IPS DF 6.9 (cell line): ENCODE data around the gene SMG6.
A peak's percentile ranks its signal among the peaks of the same experiment; 100 is the strongest.

Experiments used
- DNase-seq: peaks from one replicate; pipeline ENCODE4 v3.0.0-alpha.2; 2013; ENCODE audit warnings: low read depth, low spot score
- H3K27ac ChIP-seq: one replicate; pipeline ENCODE4 v1.5.1; 2013; ENCODE audit warnings: low read length, control low read depth
- H3K27me3 ChIP-seq: 2 replicates; pipeline ENCODE4 v1.6.1; 2013; ENCODE audit warnings: mild to moderate bottlenecking, low read length; ENCODE audit not compliant: control insufficient read depth, insufficient read depth
- H3K36me3 ChIP-seq: 2 replicates; pipeline ENCODE4 v1.6.1; 2013; ENCODE audit warnings: low read length; ENCODE audit not compliant: control insufficient read depth, insufficient read depth
- H3K4me1 ChIP-seq: 2 replicates; pipeline ENCODE4 v1.6.1; 2013; ENCODE audit warnings: low read length; ENCODE audit not compliant: control insufficient read depth, insufficient read depth
- H3K4me3 ChIP-seq: 2 replicates; pipeline ENCODE4 v1.5.1; 2013; ENCODE audit warnings: mild to moderate bottlenecking, low read length
- H3K9me3 ChIP-seq: 2 replicates; pipeline ENCODE4 v1.6.1; 2013; ENCODE audit warnings: low read length, inconsistent platforms; ENCODE audit not compliant: control insufficient read depth, insufficient read depth
- WGBS: extraction: QIAGEN DNeasy Blood & Tissue Kit; methylation state at CpG from one replicate; pipeline ENCODE4 v1.1.7; 2013; ENCODE audit warnings: mixed read lengths, missing lambda C conversion rate; ENCODE audit not compliant: insufficient read length, insufficient coverage; 5-methylcytosine and 5-hydroxymethylcytosine counted together

Gene SMG6

GRCh38 chr17:2090804-2091534 lies 212.6 kb downstream of the SMG6 start:
- no peak overlapping the region for H3K27ac ChIP-seq
- no peak overlapping the region for H3K4me3 ChIP-seq
- peak; percentile 50 for DNase-seq
- no peaks in the 10 kb centered on the region for H3K36me3 ChIP-seq
- no peaks in the 10 kb centered on the region for H3K27me3 ChIP-seq
- WGBS, result no CpG with 5 or more reads among the region's 2 CpGs
- H3K4me1 ChIP-seq, result 0 out of 2 replicates have a peak, but pooled peaks cover 2% of the 10 kb centered on the region
- no peaks in the 10 kb centered on the region for H3K9me3 ChIP-seq

- no peaks in the 10 kb centered on the region for H3K27me3 ChIP-seq
- no peak overlapping the region for H3K27ac ChIP-seq
- 0 out of 2 replicates have a peak, but pooled peaks cover 2% of the 10 kb centered on the region for H3K4me1 ChIP-seq
- H3K36me3 ChIP-seq, result no peaks in the 10 kb centered on the region
- WGBS, result no CpG with 5 or more reads among the region's 9 CpGs
- no peak overlapping the region for H3K4me3 ChIP-seq
- H3K9me3 ChIP-seq, result no peaks in the 10 kb centered on the region
- no peak for DNase-seq
These were observed 213.4 kb downstream of the SMG6 start for GRCh38 chr17:2090210-2090641.

DNA sequence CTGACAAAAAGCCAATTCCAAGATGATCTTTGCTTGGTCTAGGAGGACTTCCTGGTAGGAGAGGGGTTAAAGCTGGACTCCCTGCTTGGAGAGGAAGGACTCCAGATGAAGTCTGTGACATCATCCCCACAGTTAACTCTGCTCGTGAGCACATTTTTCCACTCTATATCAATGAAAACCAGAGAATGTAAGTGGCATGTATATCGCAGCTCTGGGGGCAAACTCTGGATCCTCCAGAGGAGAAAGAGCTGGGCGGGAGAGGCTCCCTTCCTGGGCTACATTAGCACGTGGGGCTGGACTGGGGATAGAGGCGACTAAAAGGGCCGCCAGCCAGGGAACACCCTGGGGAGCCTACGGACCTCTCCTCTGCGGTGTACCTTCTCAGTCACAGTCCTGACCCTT lies 214.6 kb downstream of the SMG6 start:
- no peak for DNase-seq
- no peaks in the 10 kb centered on the region for H3K27me3 ChIP-seq
- H3K36me3 ChIP-seq, result no peaks in the 10 kb centered on the region
- no peaks in the 10 kb centered on the region for H3K9me3 ChIP-seq
- H3K27ac ChIP-seq, result no peak overlapping the region
- no peak overlapping the region for H3K4me3 ChIP-seq
- 0 out of 2 replicates have a peak, but pooled peaks cover 2% of the 10 kb centered on the region for H3K4me1 ChIP-seq
- no CpG with 5 or more reads among the region's 8 CpGs for WGBS

DNA sequence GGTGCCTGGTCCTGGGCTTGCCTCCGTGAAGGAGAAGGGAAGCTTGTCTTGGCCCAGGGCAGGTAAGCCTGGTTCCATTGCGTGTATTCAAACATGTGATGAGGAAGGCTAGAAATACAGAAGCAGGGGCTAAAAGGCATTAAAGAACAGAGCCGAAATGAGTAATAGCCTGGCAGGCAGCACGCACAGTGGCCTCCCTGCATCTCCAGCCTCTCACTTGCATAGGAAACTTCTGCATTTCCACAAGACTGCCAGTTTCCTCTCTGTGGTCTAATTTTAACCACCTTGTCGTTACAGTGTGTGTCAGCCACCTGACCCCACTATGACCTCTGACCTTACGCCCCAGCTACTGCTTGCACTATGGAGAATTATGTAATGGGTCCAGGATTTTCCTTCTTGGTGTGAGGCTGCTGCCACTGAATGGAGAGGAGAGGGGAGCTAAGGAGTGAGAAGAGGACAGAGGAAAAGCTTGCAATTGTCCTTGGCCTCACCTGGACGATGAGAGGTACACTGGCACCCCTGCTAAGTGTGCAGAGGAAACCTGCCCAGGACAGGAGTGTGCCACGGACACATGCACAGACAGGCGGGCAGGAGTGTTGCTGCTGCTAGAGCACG lies 215.9 kb downstream of the SMG6 start:
- H3K27ac ChIP-seq, result no peak overlapping the region
- H3K27me3 ChIP-seq, result no peaks in the 10 kb centered on the region
- H3K4me1 ChIP-seq, result 0 out of 2 replicates have a peak, but pooled peaks cover 2% of the 10 kb centered on the region
- no CpG with 5 or more reads among the region's 10 CpGs for WGBS
- DNase-seq, result no peak
- no peaks in the 10 kb centered on the region for H3K36me3 ChIP-seq
- H3K9me3 ChIP-seq, result no peaks in the 10 kb centered on the region
- no peak overlapping the region for H3K4me3 ChIP-seq

GRCh38 chr17:2086306-2086705 lies 217.3 kb downstream of the SMG6 start:
- Histone ChIP-seq H3K27ac (no peak overlapping the region), H3K9me3 (no peaks in the 10 kb centered on the region), H3K4me1 (0 out of 2 replicates have a peak, but pooled peaks cover 2% of the 10 kb centered on the region), H3K36me3 (no peaks in the 10 kb centered on the region; the same call in 1 of the 2 replicates), H3K4me3 (no peak overlapping the region), H3K27me3 (no peaks in the 10 kb centered on the region)
- no CpG with 5 or more reads among the region's 3 CpGs for WGBS
- DNase-seq, result no peak

DNA sequence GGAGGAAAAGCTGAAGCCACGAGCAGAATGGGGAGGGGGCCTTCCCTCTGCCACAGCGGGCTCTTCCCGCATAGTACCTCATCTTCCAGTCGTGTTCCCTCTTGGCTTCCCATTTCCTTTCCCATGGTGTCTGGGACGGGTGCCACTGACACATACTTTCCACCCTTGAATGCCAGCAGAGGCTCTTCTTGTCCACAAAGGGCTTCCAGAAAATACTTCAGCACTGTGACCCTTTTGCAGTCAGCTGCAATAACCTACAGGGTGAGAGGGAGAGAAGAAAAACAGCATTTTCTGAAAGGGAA lies 218.0 kb downstream of the SMG6 start:
- Histone ChIP-seq H3K36me3 (peaks cover 4% of the 10 kb centered on the region; the same call in 1 of the 2 replicates), H3K9me3 (no peaks in the 10 kb centered on the region), H3K27ac (no peak overlapping the region), H3K4me1 (0 out of 2 replicates have a peak, but pooled peaks cover 2% of the 10 kb centered on the region), H3K4me3 (no peak overlapping the region), H3K27me3 (no peaks in the 10 kb centered on the region)
- no CpG with 5 or more reads among the region's 5 CpGs for WGBS
- DNase-seq, result no peak

- WGBS, result no CpG with 5 or more reads among the region's 13 CpGs
- DNase-seq, result no peak
- H3K36me3 ChIP-seq, result peaks cover 4% of the 10 kb centered on the region; the same call in 1 of the 2 replicates
These were observed 218.6 kb downstream of the SMG6 start for GRCh38 chr17:2084766-2085647.

DNA sequence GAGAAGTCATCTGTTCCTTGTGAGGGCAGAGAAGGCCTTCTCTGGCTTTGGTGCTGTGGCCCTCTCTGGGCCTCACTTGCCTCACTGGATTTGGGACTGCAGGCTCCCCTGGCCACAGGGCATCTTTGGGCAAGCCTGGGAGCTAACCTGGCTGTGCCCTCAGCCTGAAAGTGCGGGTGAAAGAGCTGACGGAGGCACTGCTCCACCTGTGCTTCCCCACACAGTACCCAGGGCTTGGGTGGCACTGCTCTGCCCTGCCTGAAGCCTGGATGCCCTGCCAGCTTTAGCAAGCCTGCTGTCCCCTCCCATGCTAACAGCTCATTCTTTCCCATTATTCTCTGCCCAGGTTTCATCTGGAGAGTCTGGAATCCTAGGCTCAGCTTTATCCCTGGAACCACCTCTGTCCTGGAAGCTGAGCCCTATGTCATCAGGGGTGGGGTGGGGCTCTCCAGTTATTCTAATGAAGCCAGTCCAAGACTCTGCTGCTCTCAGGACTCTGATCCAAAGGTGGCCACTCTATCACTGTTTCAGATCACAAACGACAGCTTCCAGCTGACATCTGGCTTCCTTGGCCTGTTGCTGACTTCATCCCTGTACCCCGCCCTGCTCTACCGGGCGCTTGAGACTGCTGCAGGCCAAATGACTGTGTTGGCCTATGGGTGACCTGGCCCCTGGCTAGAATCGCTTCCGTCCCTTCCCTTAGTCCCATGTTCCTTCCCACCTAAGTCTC lies 219.4 kb downstream of the SMG6 start:
- peaks cover 4% of the 10 kb centered on the region; the same call in 1 of the 2 replicates for H3K36me3 ChIP-seq
- H3K4me3 ChIP-seq, result no peak overlapping the region
- H3K27ac ChIP-seq, result no peak overlapping the region
- no CpG with 5 or more reads among the region's 8 CpGs for WGBS
- H3K9me3 ChIP-seq, result no peaks in the 10 kb centered on the region
- no peaks in the 10 kb centered on the region for H3K4me1 ChIP-seq
- H3K27me3 ChIP-seq, result no peaks in the 10 kb centered on the region
- no peak for DNase-seq

More at GRCh38 chr17:2084766-2085647, 218.6 kb downstream of the SMG6 start:
- Histone ChIP-seq H3K9me3 (no peaks in the 10 kb centered on the region), H3K27ac (no peak overlapping the region), H3K4me3 (no peak overlapping the region), H3K27me3 (no peaks in the 10 kb centered on the region), H3K4me1 (no peaks in the 10 kb centered on the region)

- no peak overlapping the region for H3K4me3 ChIP-seq
- DNase-seq, result no peak
- no peaks in the 10 kb centered on the region for H3K4me1 ChIP-seq
These were observed 220.0 kb downstream of the SMG6 start for GRCh38 chr17:2083613-2084035.

More at GRCh38 chr17:2083613-2084035, 220.0 kb downstream of the SMG6 start:
- WGBS, result no CpG with 5 or more reads among the region's 7 CpGs
- Histone ChIP-seq H3K27ac (no peak overlapping the region), H3K27me3 (no peaks in the 10 kb centered on the region), H3K9me3 (no peaks in the 10 kb centered on the region), H3K36me3 (peaks cover 4% of the 10 kb centered on the region; the same call in 1 of the 2 replicates)
